Kidney glomerular epithelial cell (primary cell): ENCODE results near the gene SPINK9.
A peak's percentile ranks its signal among the peaks of the same experiment; 100 is the strongest.

ENCODE experiments used
- DNase-seq: peaks from one replicate; lab custom pipeline; 2025; lab: John Stamatoyannopoulos, UW

Gene SPINK9

DNA sequence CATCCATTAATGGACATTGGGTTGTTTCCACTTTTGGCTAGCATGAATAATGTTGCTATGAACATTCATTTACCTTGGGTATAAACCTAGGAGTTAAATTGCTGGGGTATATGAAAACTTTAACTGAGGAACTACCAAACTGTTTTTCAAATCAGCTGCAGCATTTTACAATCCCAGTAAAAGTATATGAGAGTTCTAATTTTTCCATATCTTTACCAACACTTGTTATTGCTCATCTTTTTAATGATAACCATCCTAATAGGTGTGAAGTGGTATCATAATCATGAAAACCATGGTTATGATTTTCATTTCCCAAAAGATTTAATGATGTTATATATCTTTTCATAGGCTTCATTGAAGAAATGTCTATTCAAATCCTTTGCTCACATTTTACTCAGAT, 32.9 kb downstream of the SPINK9 start:
- DNase-seq, result no peak

DNA sequence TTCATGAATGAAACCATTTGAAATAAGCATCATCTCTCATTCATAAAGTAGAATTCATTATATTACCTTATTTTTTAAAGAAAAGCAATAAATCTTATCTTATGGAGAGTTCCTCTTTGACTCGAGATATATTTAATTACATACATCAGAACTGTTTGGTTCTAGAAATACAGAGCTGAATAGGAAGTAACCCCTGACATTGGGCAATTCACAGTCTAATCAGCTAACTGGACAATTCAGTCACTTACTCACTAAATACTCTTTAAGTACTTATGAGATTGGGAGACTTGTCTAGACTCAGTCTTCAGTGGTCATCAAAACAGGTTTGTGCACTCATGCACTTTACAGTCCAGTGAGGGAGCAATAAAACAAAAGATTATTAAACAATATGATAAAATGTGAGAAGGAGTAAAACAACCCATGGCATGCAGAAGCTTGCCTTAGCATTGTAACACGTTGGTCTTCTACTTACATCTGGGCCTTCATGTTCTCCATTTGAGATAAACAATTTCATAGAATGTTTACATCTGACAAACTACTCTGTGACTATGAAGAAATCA, 36.9 kb downstream of the SPINK9 start:
- no peak for DNase-seq

DNA sequence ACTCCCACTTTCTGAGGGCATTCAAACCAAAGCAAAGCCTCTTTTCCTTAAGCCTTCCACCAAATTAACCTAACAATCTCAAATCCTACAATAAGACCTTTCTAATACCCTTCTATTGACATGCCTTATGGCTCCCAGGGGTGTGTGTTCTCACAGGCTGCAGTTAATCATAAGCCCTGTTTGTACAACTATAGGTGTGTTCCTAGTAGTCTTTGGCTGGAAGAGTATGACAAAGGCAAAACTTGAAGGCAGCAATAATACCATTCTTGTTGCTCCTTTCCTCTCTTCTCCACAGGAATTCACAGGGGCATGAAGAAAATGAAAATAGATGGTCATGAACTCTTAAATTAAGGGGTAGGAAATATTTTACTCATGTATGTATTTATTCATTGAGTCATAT, 37.5 kb downstream of the SPINK9 start:
- DNase-seq, result no peak

DNA sequence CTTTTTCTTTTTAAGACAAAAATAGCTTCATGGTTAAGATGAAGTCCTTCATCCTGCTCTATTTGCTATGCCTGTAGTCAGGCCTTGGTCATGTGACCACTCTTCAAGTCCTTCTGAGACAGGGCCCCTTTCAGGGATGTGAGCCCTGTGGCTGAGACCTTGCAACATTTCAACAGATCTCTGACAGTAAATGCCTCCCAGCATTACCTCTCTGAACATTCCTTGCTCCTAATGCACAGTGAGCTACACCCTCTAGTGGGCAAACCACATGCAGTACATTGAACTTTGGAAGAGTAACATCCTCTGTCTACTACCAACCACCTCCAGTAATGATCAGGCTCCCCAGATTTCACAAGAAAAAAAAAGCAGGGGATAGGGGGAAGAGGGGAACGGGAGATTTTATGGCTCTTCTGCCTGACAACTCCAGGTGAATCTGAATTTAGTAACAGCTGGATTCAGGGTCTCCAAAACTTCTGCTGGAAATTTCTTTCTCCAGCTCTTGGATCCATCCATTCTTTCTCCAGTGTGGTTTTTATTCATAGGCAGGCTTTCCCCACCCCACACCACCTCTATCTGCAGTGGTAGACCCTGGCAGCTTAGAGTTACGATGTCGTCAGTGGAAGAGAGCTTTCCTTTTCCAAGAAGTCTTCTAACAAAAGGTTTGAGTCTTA, 39.5 kb downstream of the SPINK9 start:
- peak; percentile 56 for DNase-seq

- DNase-seq, result no peak
These were observed 40.8 kb downstream of the SPINK9 start for GRCh38 chr5:148376198-148376597.

- no peak for DNase-seq
These were observed 43.3 kb downstream of the SPINK9 start for GRCh38 chr5:148378670-148379069.

DNA sequence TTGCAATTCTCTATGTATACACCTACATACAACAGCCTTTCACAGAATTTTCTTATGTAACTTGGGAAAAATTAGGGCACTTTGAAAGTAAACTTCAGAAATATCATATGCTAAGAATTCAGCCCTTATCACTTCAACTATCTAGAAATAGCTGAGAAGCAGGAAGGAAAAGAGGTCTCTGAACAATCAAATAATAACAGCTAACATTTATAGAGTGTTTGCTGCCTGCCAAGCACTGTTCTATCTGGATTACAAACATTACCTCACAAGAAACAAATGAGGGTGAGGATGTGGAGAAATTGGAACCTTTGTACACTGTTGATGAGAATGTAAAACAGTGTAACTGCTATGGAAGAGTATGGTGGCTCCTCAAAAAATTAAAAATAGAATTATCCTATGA, 44.0 kb downstream of the SPINK9 start:
- DNase-seq, result no peak

DNA sequence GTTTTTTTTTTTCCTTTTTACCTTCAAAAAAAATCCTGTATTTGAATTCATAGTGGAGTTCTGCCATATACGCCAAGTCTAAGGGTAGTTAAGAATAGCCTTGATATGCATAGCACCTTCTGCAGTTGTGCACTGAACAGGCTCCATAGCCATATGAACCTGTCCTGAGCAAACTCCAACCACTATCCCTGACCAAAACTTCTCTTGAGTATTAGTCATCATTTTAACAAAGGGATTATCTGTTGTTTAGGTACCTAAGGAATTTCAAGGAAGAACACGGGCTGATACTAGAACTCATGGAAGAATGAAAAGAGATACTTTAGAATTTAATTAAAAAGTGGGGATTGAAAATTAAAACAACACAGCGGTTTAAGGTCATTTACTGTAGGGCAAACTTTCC, 46.5 kb downstream of the SPINK9 start:
- DNase-seq, result peak; percentile 13

DNA sequence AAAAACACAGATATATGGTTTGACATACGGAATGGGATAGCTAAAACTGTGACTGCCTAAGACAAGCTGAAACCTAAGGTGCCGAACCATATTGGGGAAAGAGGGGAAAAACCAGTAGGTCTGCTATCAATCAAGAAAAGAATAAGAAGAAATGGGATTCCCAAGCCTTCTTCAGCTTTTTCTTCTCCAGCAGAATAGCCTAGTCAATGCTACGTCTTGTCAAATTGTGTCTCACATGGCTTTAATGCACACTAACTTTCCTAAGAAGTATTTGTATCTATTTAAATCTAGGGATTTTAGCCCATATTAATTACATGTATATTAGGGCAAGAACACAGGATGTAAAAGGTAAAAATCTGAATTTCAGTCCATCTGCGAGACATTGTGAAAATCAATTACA, 47.6 kb downstream of the SPINK9 start:
- no peak for DNase-seq

- DNase-seq, result peak; percentile 98
These were observed 48.4 kb downstream of the SPINK9 start, which contains the start of gene FBXO38 for GRCh38 chr5:148383564-148384379. Gene FBXO38, plus strand, starts transcription at chr5:148383958. Its CDS starts 10,819 bp downstream, at chr5:148394777.

DNA sequence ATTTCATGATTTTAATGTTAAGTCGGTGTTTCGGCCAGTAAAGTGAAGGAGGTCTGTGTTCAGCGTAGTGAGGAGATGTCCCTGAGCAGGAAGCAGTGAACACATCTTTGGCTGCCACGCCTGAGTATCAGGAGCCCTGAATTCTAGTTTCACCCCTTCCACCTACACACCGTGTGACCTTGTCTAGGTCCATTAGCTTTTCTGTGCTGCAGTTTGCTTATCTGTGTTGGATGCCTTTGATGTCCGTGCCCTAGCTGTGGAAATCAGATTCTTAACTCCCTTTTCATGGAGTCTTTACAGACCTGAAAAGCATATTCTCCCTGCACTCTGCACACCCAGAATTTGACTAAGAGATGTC, 49.0 kb downstream of the SPINK9 start:
- DNase-seq, result peak; percentile 12

- no peak for DNase-seq
These were observed 49.7 kb downstream of the SPINK9 start for GRCh38 chr5:148385094-148385493.

DNA sequence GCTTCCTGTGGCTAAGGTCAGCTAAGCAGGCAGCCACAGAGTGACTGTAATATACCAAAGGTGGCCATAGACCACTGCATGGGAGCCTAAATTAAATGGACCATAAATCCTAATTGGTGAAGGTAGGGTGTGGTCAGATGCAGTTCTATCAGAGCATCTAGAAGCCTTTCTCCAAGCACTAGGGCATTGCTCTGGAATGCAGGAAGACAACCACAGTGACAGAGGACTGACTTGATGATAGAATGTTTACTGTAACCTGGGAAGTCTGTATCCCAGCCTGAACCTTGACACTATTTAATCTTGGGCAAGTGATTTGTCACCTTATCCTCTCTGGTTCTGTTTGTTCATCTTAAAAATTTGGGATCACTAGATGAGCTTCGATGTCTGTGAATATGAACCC, 50.7 kb downstream of the SPINK9 start:
- DNase-seq, result no peak

DNA sequence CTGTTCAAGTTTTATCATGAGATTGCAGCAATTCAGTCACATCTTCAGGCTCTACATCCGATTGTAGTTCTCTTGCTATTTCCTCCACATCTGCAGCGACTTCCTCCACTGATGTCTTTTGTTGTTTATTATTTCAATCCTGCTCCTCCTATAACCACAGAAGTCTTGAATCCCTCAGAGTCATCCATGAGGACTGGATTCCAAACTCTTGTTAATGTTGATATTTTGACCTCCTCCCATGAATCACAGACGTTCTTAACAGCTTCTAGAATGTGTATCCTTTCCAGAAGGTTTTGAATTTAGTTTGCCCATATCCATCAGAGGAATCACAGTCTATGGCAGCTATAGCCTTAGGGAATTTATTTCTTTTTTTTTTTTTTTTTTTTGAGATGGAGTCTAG, 52.0 kb downstream of the SPINK9 start:
- DNase-seq, result no peak

DNA sequence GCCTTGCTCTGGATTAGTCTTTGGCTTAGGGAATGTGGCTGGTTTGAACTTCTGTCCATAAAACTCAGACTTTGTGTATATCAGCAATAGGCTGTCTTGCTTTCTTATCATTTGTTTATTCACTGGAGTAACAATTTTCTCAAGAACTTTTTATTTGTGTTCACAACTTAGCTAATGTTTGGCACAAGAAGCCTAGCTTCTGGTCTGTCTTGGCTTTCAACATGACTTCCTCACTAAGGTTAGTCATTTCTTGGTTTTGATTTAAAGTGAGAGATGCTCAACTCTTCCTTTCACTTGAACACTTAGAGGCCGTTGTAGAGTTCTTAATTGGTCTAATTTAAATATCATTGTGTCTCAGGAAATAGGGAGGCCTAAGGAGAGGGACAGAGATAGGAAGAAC, 53.3 kb downstream of the SPINK9 start:
- DNase-seq, result no peak
